K562 (cell line): ENCODE measurements around the gene SLC38A11. TPM values are rescaled to one million over a fixed set of nuclear protein-coding genes. Genes with fewer than 3 reads are reported as not detected.

Experiments
- ATAC-seq: fragments of 200-7000 bp; cut with Tn5 transposase; 3 replicates; pipeline ENCODE4 v1.9.1; 2020; ENCODE audit warnings: moderate library complexity
- BruUV-seq: library from RNA; stranded (reverse); fragments of 400-500 nt; replicated peaks from 2 replicates; lab custom pipeline; 2021; lab: Mats Ljungman, UMichigan
- CTCF ChIA-PET: fragments of 300-600 bp; formaldehyde crosslinking; extraction: SDS; loops from one replicate; lab custom pipeline; 2021; ENCODE audit warnings: low intra/inter-chr PET ratio; lab: Yijun Ruan, JAX
- POLR2A ChIA-PET: fragments of 300-600, 350-650 bp; sonication (Branson Sonifier 250); formaldehyde crosslinking; extraction: SDS; loops from one replicate; lab custom pipeline; 2021; ENCODE audit warnings: antibody characterized with exemption, inconsistent platforms; lab: Yijun Ruan, JAX
- DNase-seq, 4 experiments: peaks; one replicate each; pipeline versions ENCODE4 v3.0.0 to v3.0.0-alpha.2; 2011 to 2018; ENCODE audit warnings: low spot score in 3 of 4, mixed read lengths in 3 of 4; ENCODE audit errors: extremely low read depth in 1 of 4
- FAIRE-seq: peaks from 2 replicates; lab custom pipeline; 2011; peaks lifted over from hg19 to GRCh38; lab: Jason Lieb, UNC
- H2AFZ ChIP-seq: 2 replicates; pipeline ENCODE4 v1.6.0; 2011; ENCODE audit warnings: low read depth, low read length, control low read depth, inconsistent platforms
- H3K27ac ChIP-seq: fragments of 200-600 bp; 3 replicates; pipeline ENCODE4 v1.8.0; 2011; ENCODE audit warnings: low read depth, mild to moderate bottlenecking, control low read depth, inconsistent platforms, low read length, moderate library complexity, mixed read lengths; ENCODE audit errors: extremely low read depth
- H3K27me3 ChIP-seq, 2 experiments: fragments of 300-600 bp in 1 of 2; 2 replicates in 1 of 2; 3 replicates in 1 of 2; pipeline versions ENCODE4 v1.6.0 to v1.8.0; 2011; ENCODE audit warnings: inconsistent platforms in 2 of 2, low read length in 2 of 2, mild to moderate bottlenecking in 1 of 2, mixed read lengths in 1 of 2, moderate library complexity in 1 of 2; ENCODE audit not compliant: control insufficient read depth in 2 of 2, insufficient read depth in 2 of 2
- H3K36me3 ChIP-seq: fragments of 300-600 bp; 3 replicates; pipeline ENCODE4 v1.8.0; 2011; ENCODE audit warnings: mild to moderate bottlenecking, low read length, inconsistent platforms; ENCODE audit not compliant: control insufficient read depth, insufficient read depth
- H3K4me1 ChIP-seq, 2 experiments: fragments of 200-600 bp in 1 of 2; replicated peaks in 1 of 2; 2 replicates in 1 of 2; 3 replicates in 1 of 2; pipeline versions ENCODE4 v1.5.1 to v1.8.0; 2011; ENCODE audit warnings: inconsistent platforms in 2 of 2, low read length in 2 of 2, mild to moderate bottlenecking in 1 of 2, mixed read lengths in 1 of 2, moderate library complexity in 1 of 2; ENCODE audit not compliant: control insufficient read depth in 2 of 2, insufficient read depth in 2 of 2
- H3K4me2 ChIP-seq: 2 replicates; pipeline ENCODE4 v1.6.1; 2011; ENCODE audit warnings: low read length, control low read depth, inconsistent platforms, mixed read lengths; ENCODE audit not compliant: insufficient read depth
- H3K4me3 ChIP-seq: fragments of 200-600 bp; sonication (generic), shearing (Covaris generic); 2 replicates; pipeline ENCODE4 v1.5.1; 2016; ENCODE audit warnings: control low read depth, inconsistent platforms
- H3K79me2 ChIP-seq: fragments of 200-600 bp; 3 replicates; pipeline ENCODE4 v1.8.0; 2011; ENCODE audit warnings: low read length, inconsistent platforms; ENCODE audit not compliant: control insufficient read depth, insufficient read depth
- H3K9ac ChIP-seq, 2 experiments: 2 replicates each; pipeline versions ENCODE4 v1.6.0 to v1.6.1; 2011; ENCODE audit warnings: low read depth in 2 of 2, low read length in 2 of 2, control low read depth in 1 of 2, inconsistent platforms in 1 of 2, mild to moderate bottlenecking in 1 of 2, mixed read lengths in 1 of 2; ENCODE audit not compliant: insufficient read depth in 1 of 2
- H3K9me1 ChIP-seq: one replicate; pipeline ENCODE4 v1.6.0; 2011; ENCODE audit warnings: inconsistent platforms, mild to moderate bottlenecking, low read length, moderate library complexity; ENCODE audit not compliant: control insufficient read depth, insufficient read depth
- H3K9me3 ChIP-seq: replicated peaks from 2 replicates; pipeline ENCODE4 v1.5.1; 2011; ENCODE audit warnings: low read depth, low read length, inconsistent platforms; ENCODE audit not compliant: control insufficient read depth, insufficient read depth
- H4K20me1 ChIP-seq: replicated peaks from 2 replicates; pipeline ENCODE4 v1.6.1; 2011; ENCODE audit warnings: low read length, inconsistent platforms, mixed read lengths; ENCODE audit not compliant: control insufficient read depth, insufficient read depth
- ATF6 ChIP-seq: sonication (generic); formaldehyde crosslinking; IDR thresholded peaks from 2 replicates; pipeline ENCODE4 v1.4.0; 2020; ENCODE audit warnings: mild to moderate bottlenecking, missing genetic modification reagents
- CHD2 ChIP-seq: IDR thresholded peaks from 2 replicates; pipeline ENCODE4 v1.6.1; 2011; ENCODE audit warnings: low read depth, low read length
- CREB3 ChIP-seq: fragments of 450-650 bp; conservative IDR thresholded peaks from 2 replicates; pipeline ENCODE4 v1.6.1; 2016; ENCODE audit warnings: missing genetic modification characterization, low read depth, mild to moderate bottlenecking, missing compliant biosample characterization, moderate library complexity
- FOXK2 ChIP-seq, 2 experiments: fragments of 450-650 bp; IDR thresholded peaks in 1 of 2; conservative IDR thresholded peaks in 1 of 2; 2 replicates each; pipeline ENCODE4 v1.6.1; 2016; ENCODE audit warnings: low read depth in 2 of 2, mild to moderate bottlenecking in 1 of 2
- FOXO4 ChIP-seq: fragments of 450-650 bp; formaldehyde crosslinking; IDR thresholded peaks from 2 replicates; pipeline ENCODE4 v1.4.0; 2020; ENCODE audit warnings: mild to moderate bottlenecking, moderate library complexity
- HMBOX1 ChIP-seq: sonication (generic); IDR thresholded peaks from 2 replicates; pipeline ENCODE4 v1.6.1; 2016
- NCOA6 ChIP-seq: fragments of 450-650 bp; IDR thresholded peaks from 2 replicates; pipeline ENCODE4 v1.6.1; 2017; ENCODE audit warnings: mild to moderate bottlenecking
- RBFOX2 ChIP-seq: fragments of 200-400 bp; formaldehyde crosslinking; IDR thresholded peaks from 2 replicates; pipeline ENCODE4 v1.6.1; 2017; ENCODE audit warnings: low read depth, mild to moderate bottlenecking, low read length, moderate library complexity
- SMAD3 ChIP-seq: fragments of 450-650 bp; formaldehyde crosslinking; conservative IDR thresholded peaks from 2 replicates; pipeline ENCODE4 v1.4.0; 2020; ENCODE audit warnings: mild to moderate bottlenecking
- TFAP4 ChIP-seq: sonication (generic); formaldehyde crosslinking; IDR thresholded peaks from 2 replicates; pipeline ENCODE4 v1.8.0; 2022; ENCODE audit warnings: missing genetic modification reagents, mild to moderate bottlenecking, moderate library complexity, borderline replicate concordance
- XRCC3 ChIP-seq: fragments of 450-650 bp; IDR thresholded peaks from 2 replicates; pipeline ENCODE4 v1.6.1; 2017; ENCODE audit warnings: mild to moderate bottlenecking, moderate library complexity
- ZC3H4 ChIP-seq: sonication (generic); formaldehyde crosslinking; IDR thresholded peaks from 2 replicates; pipeline ENCODE4 v1.9.0; 2021; ENCODE audit warnings: missing genetic modification reagents, borderline replicate concordance
- ZNF184 ChIP-seq: sonication (generic); formaldehyde crosslinking; IDR thresholded peaks from 2 replicates; pipeline ENCODE4 v1.5.0; 2020; ENCODE audit warnings: missing genetic modification reagents
- ZNF23 ChIP-seq: fragments of 250-450 bp; sonication (Bioruptor Pico); IDR thresholded peaks from 2 replicates; pipeline ENCODE4 v1.4.0; 2020; ENCODE audit warnings: mild to moderate bottlenecking
- ZNF316 ChIP-seq: fragments of 450-650 bp; IDR thresholded peaks from 2 replicates; pipeline ENCODE4 v1.6.1; 2016
- ZNF507 ChIP-seq: conservative IDR thresholded peaks from 2 replicates; pipeline ENCODE4 v1.6.1; 2017; ENCODE audit warnings: missing genetic modification characterization, missing compliant biosample characterization
- ZNF79 ChIP-seq: fragments of 250-450 bp; sonication (Bioruptor Pico); IDR thresholded peaks from 2 replicates; pipeline ENCODE4 v1.4.0; 2020; ENCODE audit warnings: low read depth, mild to moderate bottlenecking, moderate library complexity
- WGBS: fragments of 100-300 bp; shearing (Covaris generic); methylation state at CpG from one replicate; pipeline ENCODE4 v1.1.6; 2016; ENCODE audit warnings: low coverage, mixed read lengths; ENCODE audit not compliant: insufficient coverage; ENCODE audit errors: missing lambda C conversion rate; 5-methylcytosine and 5-hydroxymethylcytosine counted together
- in situ Hi-C: fragments of 300-500 bp; cut with MboI; formaldehyde crosslinking; loops from 4 replicates; pipeline ENCODE4 v1.15.0; 2018; ENCODE audit warnings: inconsistent platforms, mixed read lengths
- intact Hi-C: fragments of 100-400 bp; cut with micrococcal nuclease; formaldehyde crosslinking; loops from 2 replicates; pipeline ENCODE4 v1.14.2; 2022
- polyA plus RNA-seq, 8 experiments: library from polyadenylated mRNA; depleted of rRNA in 4 of 8; stranded (reverse) in 5 of 8; unstranded in 3 of 8; fragments of >200 nt; fragmentation: Nextera tagmentation in 2 of 8; fragmentation: Illumina TruSeq in 1 of 8; extraction: Ambion mirVana in 2 of 8; extraction: Trizol in 1 of 8; gene quantifications; 2 replicates each; pipeline versions ENCODE4 v1.2.1 to v1.2.3, GENCODE V29; 2011 to 2014; ENCODE audit warnings: inconsistent platforms in 1 of 8, missing spikeins in 1 of 8
- total RNA-seq, 7 experiments: library from RNA; depleted of rRNA in 6 of 7; stranded (reverse); fragments of >200 nt in 6 of 7; fragmentation: Illumina TruSeq in 2 of 7; extraction: Trizol in 2 of 7; gene quantifications; 2 replicates each; pipeline versions ENCODE4 v1.2.1 to v1.2.3, GENCODE V29; 2011 to 2021; ENCODE audit warnings: low replicate concordance in 1 of 7

The SLC38A11 gene
- total and polyA plus RNA-seq, 9 of the 15 experiments (the other 6 are each of a cell fraction or from before 2014, with no cell fraction given): not detected

GRCh38 chr2:164948540-164948939 is 6.8 kb downstream of the SLC38A11 start (continued):
- no peak for TF ChIP-seq HMBOX1
- no peak for TF ChIP-seq ATF6
- TF ChIP-seq ZNF507 (tag): no peak
- no peak for TF ChIP-seq CHD2
- TF ChIP-seq XRCC3: no peak

GRCh38 chr2:164947281-164947680 is 8.0 kb downstream of the SLC38A11 start:
- Histone ChIP-seq H3K36me3 (no peaks in the 10 kb centered on the region), H3K79me2 (no peaks in the 10 kb centered on the region), H3K27ac (no peak overlapping the region), H3K9me1 (no peaks in the 10 kb centered on the region), H3K4me2 (no peak overlapping the region), H3K4me3 (no peak overlapping the region), H2AFZ (no peak overlapping the region), H3K27me3 (no peaks in the 10 kb centered on the region), H3K9ac (no peak overlapping the region), H3K4me1 (no peaks in the 10 kb centered on the region), H3K9me3 (no peaks in the 10 kb centered on the region), H4K20me1 (no peaks in the 10 kb centered on the region)
- ATAC-seq (no peak), FAIRE-seq (no peak), DNase-seq (no peak)
- in situ Hi-C loops (no loop called here), intact Hi-C loops (no loop called here)
- CTCF ChIA-PET: no interaction called here
- POLR2A ChIA-PET: no interaction called here
- WGBS: 6% methylated on average over 7 of the region's 7 CpGs
- BruUV-seq: no TSS peak
- TF ChIP-seq ZNF184 (CRISPR knock-in tag) (no peak), CREB3 (tag) (no peak), NCOA6 (no peak), SMAD3 (CRISPR knock-in tag) (no peak), FOXK2 (conservative IDR thresholded peaks at IDR 0.05 in 1 of 2, IDR thresholded peaks at IDR 0.05 in 1 of 2; ENCODE audit: low read depth in 2 of 2) (no peak), RBFOX2 (no peak), TFAP4 (CRISPR knock-in tag) (no peak), ZNF23 (no peak), ZNF316 (no peak), FOXO4 (no peak), ZC3H4 (CRISPR knock-in tag) (no peak), ZNF79 (no peak)
